Astrocyte (in vitro differentiated cells and primary cell): ENCODE results near the gene IL17RE.

Experiments used
- CTCF ChIP-seq: IDR thresholded peaks from 2 replicates; pipeline ENCODE4 v1.5.1; 2011; ENCODE audit warnings: low read depth, mild to moderate bottlenecking, inconsistent platforms, low read length, moderate library complexity; ENCODE audit not compliant: insufficient read depth
- EZH2 ChIP-seq: IDR thresholded peaks from 2 replicates; pipeline ENCODE4 v1.6.1; 2012; ENCODE audit warnings: mild to moderate bottlenecking, low read length, inconsistent platforms; ENCODE audit not compliant: insufficient read depth

- TF ChIP-seq CTCF: no peak
- no peak for TF ChIP-seq EZH2
These were observed 33.4 kb downstream of the IL17RE start for GRCh38 chr3:9935966-9936510.
